A204.1 (cell line): ENCODE results near the gene MED9.

Experiments
- FAIRE-seq: peaks from 2 replicates; lab custom pipeline; 2012; peaks lifted over from hg19 to GRCh38; lab: Jason Lieb, UNC

The MED9 gene

DNA sequence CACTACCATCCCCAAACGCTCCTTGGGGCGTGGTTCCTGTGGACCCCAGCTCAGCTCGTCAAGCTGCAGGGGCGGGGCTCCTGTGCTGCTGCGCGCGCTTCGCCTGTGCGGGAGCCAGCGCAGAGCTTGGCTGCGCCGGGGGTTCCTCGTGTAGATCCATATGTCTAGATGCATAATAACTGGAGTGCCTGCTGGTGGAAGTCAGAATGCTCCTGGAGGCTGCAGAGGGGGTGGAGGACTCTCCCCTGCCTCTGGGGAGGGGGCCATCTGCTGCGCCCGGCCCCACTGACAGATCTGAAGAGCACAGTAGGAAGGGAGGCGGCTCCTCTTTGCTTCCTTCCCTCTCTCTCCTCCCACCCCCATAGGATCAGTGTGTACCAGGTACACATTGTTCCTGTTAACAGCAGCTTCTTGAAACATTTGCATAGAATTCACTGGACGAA, 14.8 kb downstream of the MED9 start:
- no peak for FAIRE-seq

DNA sequence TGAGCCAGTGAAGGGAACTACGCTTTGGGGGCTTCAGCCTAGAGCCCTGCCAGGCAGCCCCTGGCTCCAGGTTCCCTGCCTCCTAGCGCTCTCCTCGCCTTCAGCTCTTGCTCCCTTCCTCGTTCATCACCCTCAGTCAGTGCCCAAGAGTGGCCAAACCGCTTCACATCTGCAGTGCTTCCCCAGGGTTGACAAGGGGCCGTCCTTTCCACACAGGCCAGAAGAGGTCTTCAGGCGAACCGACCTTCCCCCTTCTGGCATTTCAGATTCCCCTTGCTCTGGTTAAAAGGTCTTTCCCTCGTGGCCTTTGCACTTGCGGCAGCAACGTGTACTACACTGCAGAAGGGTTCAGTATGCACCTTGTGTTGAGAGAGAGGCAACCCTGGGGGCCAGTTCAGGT, 15.3 kb downstream of the MED9 start:
- FAIRE-seq: no peak

DNA sequence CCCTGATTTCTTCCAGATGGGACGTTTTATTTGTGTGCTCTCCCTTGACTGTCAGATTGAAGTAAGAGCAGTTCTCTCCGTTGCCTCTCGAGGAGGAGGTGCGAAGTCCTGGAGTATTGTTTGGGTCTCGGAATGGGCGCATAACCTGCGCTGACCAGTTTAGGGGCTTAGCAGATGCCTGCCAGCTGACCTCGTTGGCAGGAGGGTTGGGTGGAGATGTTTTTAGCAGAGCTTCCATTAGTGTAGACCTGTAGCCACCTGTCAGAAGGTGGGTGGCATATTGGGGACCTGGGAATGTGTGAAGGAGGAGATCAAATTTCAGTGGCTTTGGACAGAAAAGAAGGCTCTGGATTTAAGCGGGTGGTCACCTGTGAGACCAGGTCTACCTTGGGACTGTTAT, 15.8 kb downstream of the MED9 start:
- FAIRE-seq: no peak

DNA sequence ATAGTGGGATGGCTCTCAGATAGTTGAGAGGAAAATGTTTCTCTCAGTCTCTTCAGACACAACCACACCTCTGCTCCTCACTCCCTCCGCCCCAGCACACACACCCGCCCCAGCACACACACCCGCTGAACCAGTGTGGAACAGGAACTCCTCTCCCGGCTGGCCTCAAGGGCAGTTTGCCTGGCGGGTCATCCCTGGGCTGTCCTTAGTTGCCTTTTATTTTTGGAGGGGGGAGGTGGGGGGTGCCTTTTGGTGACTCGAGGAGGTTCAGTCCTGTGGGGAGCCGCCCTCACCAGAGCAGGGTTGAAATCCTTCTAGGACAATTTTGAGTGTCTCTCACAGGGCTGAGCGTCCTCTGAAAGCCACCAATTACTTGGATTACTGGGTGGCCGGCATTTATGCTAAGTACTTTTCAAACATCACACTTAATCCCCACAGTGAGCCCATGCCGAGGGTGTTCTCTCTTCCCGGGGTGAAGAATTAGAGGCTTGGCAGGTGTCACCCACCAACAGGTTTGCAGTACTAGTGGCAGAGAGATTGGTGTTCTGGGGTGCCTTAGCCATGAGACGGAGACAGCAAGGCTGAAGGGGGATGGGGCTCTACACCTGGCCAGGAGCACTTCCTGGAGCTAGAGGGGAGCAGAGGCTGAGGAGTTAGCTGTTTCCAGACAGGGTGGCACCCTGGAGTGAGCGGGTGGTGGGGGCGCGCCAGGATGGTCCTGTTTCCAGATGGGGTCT, 16.6 kb downstream of the MED9 start:
- FAIRE-seq: no peak

DNA sequence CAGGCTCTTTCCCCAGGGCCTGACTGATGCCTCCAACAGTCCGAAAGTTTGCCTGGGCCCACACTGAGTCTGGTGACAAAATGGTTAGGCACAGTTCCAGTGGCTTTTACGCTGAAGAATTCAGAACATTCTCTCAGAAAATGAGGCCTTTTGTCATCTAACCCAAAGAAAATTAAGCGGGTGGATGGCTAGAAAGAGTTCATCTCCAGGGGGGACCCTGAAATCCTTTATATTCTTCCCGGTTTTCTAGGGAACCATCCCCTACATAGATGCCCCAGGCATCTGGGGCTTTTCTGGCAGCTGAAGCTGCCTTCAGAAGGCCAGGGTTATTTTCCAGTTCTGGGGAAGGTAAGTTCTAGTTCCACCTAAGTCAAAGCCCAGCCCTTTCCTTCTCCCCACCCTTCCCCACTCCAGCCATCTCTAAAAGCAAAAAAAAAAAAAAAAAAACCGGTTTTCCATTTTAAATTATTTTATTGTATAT, 17.2 kb downstream of the MED9 start:
- no peak for FAIRE-seq

DNA sequence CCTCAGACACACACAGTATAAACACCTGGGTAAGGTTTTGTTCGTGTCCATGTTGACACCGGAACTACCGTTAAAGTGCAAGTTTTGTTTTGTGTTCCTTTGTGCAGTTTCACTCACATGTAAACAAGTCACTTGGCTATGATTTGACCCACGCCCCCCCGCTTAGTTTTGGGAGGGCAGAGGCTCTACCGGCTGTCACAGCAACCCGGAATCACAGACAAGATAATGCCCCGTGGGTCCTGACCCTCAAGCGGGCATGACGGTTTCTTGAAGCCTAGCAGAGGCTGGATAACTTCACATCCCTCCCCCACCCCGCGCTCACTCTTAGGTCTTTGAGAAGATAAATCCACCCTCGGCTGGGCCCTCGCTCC, 17.7 kb downstream of the MED9 start:
- no peak for FAIRE-seq

DNA sequence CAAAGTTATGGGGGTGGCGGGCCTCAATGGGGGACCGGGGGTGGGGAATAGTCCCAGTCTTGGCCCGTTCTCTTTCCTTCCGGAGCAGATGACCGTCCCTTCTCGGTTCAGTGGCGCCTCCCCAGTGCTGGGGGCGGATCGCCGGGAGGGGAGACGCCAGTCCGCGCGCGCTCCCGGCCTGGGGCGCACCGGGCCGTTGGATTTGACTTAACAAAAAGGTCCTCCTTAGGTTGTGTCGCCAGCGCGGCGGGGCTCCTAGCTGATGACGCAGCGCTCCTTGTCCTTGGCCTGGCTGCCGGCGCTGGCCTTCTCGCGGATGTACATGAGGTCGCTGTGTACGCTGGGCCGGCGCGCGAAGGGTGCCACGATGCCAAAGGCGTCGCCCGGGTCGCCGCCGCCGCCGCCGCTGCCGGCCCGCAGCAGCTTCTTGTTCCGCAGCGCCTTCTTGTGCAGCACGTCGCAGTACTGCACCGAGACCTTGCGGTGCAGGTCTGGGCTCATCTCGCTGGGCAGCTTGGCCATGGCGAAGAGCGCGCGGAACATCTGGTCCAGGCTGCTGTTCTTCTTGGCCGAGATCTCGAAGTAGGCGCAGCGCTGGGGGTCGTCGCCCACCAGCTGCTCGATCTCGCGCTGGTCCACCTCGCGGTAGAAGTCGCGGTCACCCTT, 18.2 kb downstream of the MED9 start:
- FAIRE-seq: no peak

DNA sequence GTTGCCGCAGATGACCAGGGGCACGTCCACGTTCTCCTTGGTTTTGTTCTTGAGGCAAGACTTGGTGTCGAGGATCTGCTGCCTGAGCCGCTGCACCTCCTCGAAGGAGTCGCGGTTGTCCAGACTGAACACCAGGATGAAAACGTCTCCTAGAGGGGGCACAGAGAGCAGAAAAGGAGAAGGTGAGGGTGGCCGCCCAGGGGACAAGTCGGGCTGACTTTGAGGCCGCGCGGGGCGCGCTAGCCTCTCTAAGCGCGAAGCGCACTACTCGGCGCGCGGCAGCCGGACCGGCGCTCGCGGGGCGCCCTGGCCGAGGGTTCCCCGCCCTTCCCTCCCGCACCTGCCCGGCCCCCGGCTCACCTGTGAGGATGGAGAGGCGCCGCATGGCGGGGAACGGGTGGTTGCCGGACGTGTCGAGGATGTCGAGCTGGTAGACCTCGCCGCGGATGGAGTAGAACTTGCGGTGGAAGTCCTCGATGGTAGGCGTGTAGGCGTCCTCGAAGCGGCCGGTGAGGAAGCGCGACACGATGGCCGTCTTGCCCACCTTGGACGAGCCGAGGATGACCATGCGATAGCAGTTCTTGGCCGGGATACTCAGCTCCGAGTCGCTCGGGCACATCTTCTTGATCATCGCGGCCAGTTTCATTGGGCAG, 18.9 kb downstream of the MED9 start:
- FAIRE-seq: no peak

DNA sequence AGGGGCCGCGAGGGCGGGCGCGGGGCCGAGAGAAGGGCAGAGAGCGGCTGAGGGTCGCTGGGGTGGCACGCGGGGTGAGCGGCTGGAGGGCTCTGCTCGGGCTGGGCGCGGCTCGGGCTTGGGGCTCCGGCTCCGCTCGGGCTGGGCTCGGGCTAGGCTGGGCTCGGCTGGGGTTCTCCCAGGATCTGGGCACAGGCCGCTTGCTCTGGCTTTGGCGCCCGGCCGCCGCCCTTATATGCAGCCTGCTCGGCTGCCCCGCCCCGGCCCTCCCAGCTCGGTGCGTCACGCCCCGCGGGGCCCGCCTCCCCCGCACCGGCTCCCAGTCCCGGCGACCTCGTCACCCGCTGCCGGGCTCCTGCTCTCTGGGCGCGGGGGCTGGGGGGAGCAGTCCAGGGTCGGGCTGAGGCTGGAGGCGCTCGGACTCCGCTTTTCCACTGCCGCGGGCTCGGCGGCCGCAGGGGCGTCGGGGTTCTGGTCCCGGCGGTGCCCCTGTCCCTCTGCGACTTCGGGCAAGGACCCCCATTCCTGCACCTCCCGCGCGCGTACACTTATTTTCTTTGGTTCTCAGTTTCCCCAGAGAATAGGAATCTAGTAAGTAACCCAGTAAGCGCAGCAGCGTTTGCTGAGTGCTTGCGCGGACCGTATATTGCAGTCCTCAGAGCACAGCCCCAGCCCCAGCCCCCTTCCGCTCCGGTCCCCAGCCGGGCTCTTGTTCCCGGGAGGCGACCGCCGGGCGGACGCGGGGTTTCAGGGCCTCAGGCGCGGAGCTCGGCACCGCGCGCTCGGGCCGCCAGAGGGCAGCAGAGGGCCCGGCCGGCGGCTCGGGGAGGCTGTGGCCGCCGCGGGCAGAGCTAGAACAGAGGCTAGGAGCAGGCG, 19.6 kb downstream of the MED9 start, which contains the start of gene RASD1:
Gene RASD1, minus strand, starts transcription at position 207 of the 876 bp plus-strand sequence. CDS start 214 bp downstream, outside the sequence.
- FAIRE-seq: no peak

DNA sequence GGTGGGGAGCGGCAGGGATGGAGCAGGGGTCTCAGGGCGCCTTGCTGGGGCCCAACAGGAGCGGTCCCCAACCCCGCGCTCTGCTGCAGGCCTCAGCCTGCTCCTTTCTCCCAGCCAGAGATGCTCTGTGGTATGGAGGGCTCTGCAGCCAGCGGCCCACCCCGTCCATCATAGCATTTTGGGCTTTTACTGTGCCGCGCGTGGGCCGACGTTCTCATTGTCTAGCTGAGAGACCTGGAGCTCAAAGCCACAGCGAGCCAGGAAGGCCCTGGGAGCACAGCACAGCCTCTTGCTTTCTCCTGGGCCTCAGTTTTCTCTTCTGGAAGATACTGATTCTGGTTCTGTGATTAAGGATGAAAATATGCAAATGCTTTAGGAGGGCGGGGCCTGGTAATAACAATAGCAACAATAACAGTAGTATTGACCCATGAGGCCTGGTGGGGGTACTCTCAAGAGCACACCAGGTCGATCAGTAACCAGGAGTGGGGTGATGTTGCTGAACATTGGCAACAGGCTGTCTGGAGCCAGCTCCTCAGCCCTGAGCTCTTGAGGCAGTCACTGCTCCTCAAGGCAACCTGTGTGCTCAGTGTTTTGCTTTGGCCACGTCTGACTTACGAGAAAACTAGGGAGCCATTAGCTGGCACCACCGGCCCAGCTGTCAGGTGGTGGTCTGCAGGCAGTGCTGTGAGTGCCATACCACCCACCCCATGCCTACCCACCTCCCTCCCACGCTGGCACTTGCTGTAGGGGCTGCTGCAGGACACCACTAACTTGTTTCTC, 20.5 kb downstream of the MED9 start:
- FAIRE-seq: no peak

DNA sequence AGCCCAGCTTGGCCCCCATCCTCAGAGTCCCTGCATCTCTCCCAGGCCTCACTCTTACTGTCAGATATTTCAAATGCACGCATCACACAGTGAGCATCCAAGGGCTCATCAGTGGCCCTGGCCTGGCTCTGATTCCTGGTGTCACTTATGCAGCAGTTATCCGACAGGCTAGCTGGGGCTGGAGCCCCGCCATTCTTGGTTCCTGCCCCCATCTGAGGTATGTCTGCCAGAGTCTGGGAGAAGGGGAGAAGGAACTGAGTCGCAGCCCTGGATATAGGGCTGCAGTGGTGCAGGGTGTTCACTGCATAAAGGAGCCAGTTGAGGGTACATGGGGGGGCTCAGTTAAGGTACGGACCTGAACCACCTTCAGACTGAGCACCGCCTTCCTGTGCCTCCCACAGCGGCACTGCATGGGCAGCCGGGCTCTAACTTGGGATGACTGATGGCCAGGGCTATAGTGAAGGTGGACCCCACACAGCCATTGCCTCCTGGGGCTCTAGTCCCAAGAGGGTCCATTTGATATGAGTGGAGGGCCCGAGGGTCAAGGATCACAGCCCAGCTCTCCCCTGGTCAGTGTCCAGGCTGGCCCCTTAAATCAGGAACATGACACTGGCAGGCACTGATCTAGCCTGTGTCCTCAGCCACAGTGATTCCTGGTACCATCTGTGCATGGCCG, 21.2 kb downstream of the MED9 start:
- FAIRE-seq: no peak

DNA sequence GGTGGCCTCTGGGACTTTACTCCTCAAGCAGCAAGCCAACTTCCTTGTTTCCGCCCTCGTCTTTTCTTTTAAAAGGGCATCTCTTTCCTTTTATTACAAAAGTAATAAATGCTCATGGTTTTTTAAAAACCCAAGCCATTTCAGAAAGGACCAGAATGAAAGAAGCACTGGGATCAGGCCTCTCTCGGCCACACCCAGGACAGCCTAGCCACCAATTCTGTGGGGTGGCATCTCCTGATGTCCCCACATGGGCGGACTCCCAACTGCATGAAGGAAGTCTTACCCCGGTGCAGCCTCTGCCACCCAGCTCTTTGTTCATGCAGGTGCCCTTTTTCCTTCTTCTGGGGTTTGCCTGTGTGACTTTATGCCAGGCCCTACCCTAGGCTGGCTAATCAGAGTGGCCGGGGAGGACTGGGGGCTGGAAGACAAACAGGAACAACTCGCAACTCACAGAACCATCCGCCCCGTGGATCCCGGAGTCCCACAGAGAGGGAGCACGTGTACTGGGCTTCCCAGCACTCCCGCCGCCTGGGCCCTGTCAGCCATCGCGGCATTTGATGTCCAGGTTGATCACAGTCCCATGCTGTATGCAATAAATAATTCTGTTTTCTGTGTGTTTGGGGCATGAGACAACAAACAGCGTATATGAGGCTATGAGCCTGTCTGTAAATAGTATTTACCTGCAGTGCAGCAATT, 22.0 kb downstream of the MED9 start:
- no peak for FAIRE-seq

DNA sequence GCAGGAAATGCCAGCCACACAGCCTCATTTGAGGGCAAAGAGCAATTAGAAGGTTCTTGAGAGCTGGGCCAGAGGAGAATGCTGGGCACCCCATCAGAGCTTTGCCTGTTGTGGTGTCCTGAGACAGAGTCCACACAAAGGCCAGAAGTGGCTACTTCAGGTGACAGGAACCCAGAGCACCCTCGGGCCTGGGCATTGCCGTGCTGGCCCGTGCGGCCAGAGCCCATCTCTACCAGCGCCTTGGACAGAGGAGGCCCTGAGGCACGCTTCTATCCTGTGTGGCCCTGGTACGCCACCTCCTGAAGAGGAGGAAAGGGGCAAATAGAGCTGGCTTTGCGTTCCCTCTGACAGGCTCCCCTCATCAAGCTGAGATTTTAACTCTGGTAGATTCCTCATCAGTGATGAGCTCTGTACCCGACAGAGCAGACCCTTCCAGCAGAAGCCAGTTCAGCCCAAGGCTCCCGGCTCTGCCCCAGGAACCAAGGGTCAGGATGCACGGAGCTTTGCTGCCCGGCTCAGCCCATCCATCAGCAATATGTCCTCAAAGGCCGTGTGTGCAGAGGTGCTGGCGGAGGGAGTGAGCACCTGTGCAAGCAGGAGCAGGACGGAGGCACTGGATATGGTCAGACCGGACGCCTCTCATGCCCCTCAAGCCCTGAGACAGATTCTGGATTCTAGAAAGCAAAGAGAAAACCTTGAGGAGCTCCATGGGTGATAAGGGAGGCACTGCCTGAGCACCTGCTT, 22.8 kb downstream of the MED9 start:
- FAIRE-seq: no peak

DNA sequence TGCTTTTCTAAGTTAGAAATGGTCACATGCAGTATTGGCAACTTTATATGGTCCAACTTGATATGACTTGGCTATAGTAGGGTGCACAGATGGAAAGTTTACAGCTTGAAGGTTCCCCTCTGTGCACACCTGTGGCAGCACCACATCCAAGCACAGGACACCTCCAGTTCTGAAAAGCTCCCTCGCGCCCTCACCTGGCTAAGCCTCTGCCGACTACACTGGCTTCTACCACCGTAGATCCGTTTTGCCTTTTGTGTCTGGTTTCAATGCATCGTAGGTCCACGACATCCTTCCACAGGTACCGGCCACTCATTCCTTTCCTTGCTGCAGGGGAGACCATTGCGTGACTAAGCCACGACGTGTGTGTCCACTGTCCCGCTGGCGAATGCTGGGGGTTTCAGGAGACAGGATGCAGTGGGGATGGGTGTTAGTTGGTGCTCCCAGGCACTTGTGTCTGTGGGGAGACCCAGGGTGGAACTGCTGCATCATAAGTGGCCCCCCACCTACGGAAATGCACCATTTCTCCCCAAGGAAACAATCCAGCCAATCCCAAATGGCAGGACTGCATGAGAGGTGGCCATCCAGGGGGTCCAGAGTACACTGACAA, 24.3 kb downstream of the MED9 start:
- no peak for FAIRE-seq

DNA sequence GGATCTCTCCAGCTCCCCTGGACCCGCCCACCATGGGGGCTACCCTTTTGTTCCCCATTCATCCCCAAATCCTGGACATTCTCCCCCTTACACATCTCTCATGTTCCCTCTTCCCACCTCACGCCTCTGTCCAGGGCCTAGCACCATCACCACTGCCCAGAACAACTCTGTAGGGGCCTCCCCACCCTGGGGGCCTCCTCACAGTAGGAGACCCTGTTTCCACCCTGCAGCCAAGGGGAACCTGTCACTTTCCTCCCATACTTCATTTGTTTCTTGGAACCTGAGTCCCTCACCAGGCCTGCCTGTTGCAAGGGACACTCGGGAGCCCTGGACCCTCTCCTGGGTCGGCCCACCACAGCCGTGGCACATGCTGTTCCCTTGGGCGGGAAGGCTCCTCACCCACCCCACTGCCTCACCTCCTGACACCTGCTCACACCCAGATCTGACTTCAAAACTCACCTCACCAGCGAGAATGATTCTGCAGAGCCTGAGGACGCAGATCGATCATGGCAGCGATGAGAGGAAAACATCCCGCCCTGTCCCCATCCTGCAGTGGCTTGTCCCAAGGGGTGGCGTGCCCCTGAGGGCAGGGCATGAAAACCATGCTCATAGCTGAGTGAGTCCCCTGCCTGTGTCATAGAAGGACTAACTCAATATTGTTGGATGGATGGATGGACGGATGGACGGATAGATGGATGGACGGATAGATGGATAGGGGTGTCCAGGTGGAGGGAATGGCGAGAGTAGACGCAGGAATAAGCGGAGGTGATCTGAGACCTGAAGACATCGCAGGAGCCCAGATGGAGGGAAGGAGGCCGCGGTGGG, 26.2 kb downstream of the MED9 start:
- no peak for FAIRE-seq

DNA sequence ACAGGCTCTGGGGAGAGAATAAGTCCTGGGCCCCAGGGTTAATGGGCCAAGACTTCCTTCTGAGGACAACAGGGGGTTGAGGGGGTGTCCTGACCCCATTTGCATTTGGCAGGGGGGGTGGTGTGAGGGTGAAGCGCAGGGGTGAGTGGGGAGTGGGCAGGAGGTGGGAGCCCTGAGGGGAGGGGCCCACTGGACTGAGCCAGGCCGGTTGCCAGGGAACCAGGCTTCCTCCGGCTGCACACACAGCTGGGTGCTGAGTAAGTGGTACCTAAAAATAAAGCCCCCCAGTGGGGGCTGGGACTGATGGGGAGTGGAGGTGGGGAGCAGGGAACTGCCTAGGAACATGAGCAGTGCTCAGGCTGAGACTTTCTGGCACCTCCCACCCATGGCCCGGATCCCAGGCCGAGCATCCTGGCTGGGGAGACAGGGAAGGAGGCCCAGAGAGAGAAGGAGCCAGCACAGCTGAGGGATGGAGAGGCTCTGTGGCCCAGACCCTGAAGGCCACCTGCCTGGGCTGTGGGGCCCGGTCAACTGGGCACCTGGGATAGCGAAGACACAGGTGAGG, 26.8 kb downstream of the MED9 start:
- FAIRE-seq: no peak

DNA sequence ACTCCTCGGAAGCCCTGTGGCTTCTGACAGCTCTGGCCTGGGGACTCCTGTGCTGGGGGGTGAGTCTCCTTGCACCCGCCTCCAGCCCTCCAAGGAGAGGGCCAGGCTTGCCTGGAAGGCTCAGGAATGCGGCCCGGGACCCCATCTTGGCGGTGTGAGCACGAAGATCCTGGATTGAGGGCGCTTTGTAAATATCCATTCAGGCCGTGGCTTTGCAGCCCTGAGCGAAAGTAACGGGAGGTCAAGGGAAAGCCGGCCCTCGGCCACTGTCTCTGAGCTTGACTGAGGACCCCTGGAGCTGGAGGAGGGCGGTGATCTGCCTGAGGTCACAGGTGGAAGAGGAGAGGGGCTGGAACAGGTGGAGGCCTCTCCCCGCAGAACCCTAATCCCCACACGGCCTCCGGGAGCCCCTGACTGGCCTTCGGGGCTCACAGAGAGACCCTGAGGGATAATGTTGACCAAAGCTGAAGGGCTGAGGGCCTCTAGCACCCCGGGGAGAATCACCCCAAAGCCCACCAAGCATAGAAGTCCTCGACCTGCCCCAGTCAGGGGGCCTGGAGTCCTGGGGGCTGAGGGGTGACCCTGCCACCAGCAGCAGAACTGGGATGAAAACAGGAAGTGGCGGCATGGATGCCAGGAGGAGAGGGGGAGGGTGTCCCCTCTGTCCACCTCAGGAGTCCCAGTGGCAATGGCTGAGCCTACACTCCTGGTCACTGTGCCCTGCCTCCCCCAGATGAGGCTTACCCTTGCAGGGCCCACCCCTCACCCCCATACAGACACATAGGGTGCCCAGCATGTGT, 27.7 kb downstream of the MED9 start:
- FAIRE-seq: no peak
